Left lobe of liver (tissue), 2 donors: ENCODE results near the gene OPN4. TPM values are rescaled to one million over a fixed set of nuclear protein-coding genes. Genes with fewer than 3 reads are reported as not detected.

ENCODE experiments used
- ATAC-seq: fragments of 200-7000 bp; cut with Tn5 transposase; one replicate; pipeline ENCODE4 v1.9.1; 2020; ENCODE audit warnings: mild to moderate bottlenecking, moderate library complexity
- DNase-seq: peaks from one replicate; pipeline ENCODE4 v3.0.0-alpha.2; 2020; ENCODE audit warnings: low spot score
- total RNA-seq: library from RNA; stranded (reverse); gene quantifications from one replicate; pipeline ENCODE4 v1.2.1, GENCODE V29; 2021
- donor health status: DM: no; HTN: no; CAD: no; lungs with moderate emphysema.
- donor health status: DM: no; HTN: yes; CAD: no.

OPN4 gene
- total RNA-seq, 1 donor from 2014 or later, result not detected

- DNase-seq, result no peak
- no peak for ATAC-seq
These were observed 7.4 kb upstream of the OPN4 start for GRCh38 chr10:86646933-86647332.

GRCh38 chr10:86647773-86648703, 6.3 kb upstream of the OPN4 start:
- ATAC-seq (no peak), DNase-seq (peak; percentile 27)

- DNase-seq (peak; percentile 41), ATAC-seq (peak; percentile 19)
These were observed 5.5 kb upstream of the OPN4 start for GRCh38 chr10:86648704-86649427.

- ATAC-seq (no peak), DNase-seq (peak; percentile 27)
These were observed 4.7 kb upstream of the OPN4 start for GRCh38 chr10:86649471-86650150.

GRCh38 chr10:86650151-86650550, 4.2 kb upstream of the OPN4 start:
- ATAC-seq (no peak), DNase-seq (peak; percentile 21)

- DNase-seq, result peak; percentile 28
- no peak for ATAC-seq
These were observed 3.3 kb upstream of the OPN4 start for GRCh38 chr10:86651021-86651471.

GRCh38 chr10:86651631-86652331, 2.6 kb upstream of the OPN4 start:
- no peak for ATAC-seq
- no peak for DNase-seq

GRCh38 chr10:86652361-86653202, 1.8 kb upstream of the OPN4 start:
- DNase-seq (no peak), ATAC-seq (no peak)

- ATAC-seq (no peak), DNase-seq (no peak)
These were observed 968 bp upstream of the OPN4 start for GRCh38 chr10:86653379-86653778.

- DNase-seq, result no peak
These were observed 360 bp upstream of the OPN4 start for GRCh38 chr10:86653987-86654386.

GRCh38 chr10:86655173-86655540, 810 bp downstream of the OPN4 start:
- ATAC-seq (no peak), DNase-seq (no peak)

More at GRCh38 chr10:86653987-86654386, 360 bp upstream of the OPN4 start:
- ATAC-seq, result no peak

- DNase-seq, result no peak
These were observed 1.2 kb downstream of the OPN4 start for GRCh38 chr10:86655596-86655995.

GRCh38 chr10:86657011-86657395, 2.7 kb downstream of the OPN4 start:
- DNase-seq (no peak), ATAC-seq (no peak)

More at GRCh38 chr10:86655596-86655995, 1.2 kb downstream of the OPN4 start:
- ATAC-seq, result no peak

- no peak for ATAC-seq
- no peak for DNase-seq
These were observed 3.2 kb downstream of the OPN4 start for GRCh38 chr10:86657396-86658011.

- no peak for DNase-seq
These were observed 4.0 kb downstream of the OPN4 start for GRCh38 chr10:86658261-86658741.

GRCh38 chr10:86658751-86659150, 4.4 kb downstream of the OPN4 start:
- ATAC-seq (no peak), DNase-seq (no peak)

More at GRCh38 chr10:86658261-86658741, 4.0 kb downstream of the OPN4 start:
- no peak for ATAC-seq

- DNase-seq (no peak), ATAC-seq (no peak)
These were observed 4.9 kb downstream of the OPN4 start for GRCh38 chr10:86659161-86659691.

- no peak for ATAC-seq
- no peak for DNase-seq
These were observed 5.5 kb downstream of the OPN4 start for GRCh38 chr10:86659721-86660453.
